WTC11 (cell line): Measurements from ENCODE around the gene SOCS2. TPM values are rescaled to one million over a fixed set of nuclear protein-coding genes. Genes with fewer than 3 reads are reported as not detected.

Experiments used
- ATAC-seq: fragments of 200-7000 bp; cut with Tn5 transposase; 2 replicates; pipeline ENCODE4 v1.10.0; 2021; ENCODE audit warnings: mild to moderate bottlenecking, moderate library complexity
- CTCF ChIA-PET: fragments of 300-600 bp; sonication (Branson Sonifier 250); formaldehyde crosslinking; loops from one replicate; lab custom pipeline; 2021; ENCODE audit warnings: antibody characterized with exemption; lab: Charles Lee
- POLR2A ChIA-PET: fragments of 350-600 bp; sonication (Branson Sonifier 250); formaldehyde crosslinking; loops from one replicate; lab custom pipeline; 2021; ENCODE audit warnings: antibody characterized with exemption; lab: Charles Lee
- DNase-seq: peaks from one replicate; pipeline ENCODE4 v3.0.0; 2021; ENCODE audit warnings: low spot score
- H3K27ac Mint-ChIP-seq: 2 replicates; pipeline ENCODE4 v1.8.0; 2021; ENCODE audit warnings: mixed read lengths
- H3K27me3 Mint-ChIP-seq: 2 replicates; pipeline ENCODE4 v1.8.0; 2021; ENCODE audit warnings: low read depth, mild to moderate bottlenecking, moderate library complexity, mixed read lengths
- H3K36me3 Mint-ChIP-seq: 2 replicates; pipeline ENCODE4 v1.8.0; 2021; ENCODE audit warnings: mixed read lengths
- H3K4me1 Mint-ChIP-seq: 2 replicates; pipeline ENCODE4 v1.8.0; 2022; ENCODE audit warnings: mixed read lengths
- H3K4me3 Mint-ChIP-seq: 2 replicates; pipeline ENCODE4 v1.8.0; 2021; ENCODE audit warnings: mild to moderate bottlenecking, moderate library complexity, mixed read lengths
- H3K9me3 Mint-ChIP-seq: 2 replicates; pipeline ENCODE4 v1.8.0; 2021; ENCODE audit warnings: mixed read lengths
- ELF4 ChIP-seq: sonication (generic); formaldehyde crosslinking; IDR thresholded peaks from 2 replicates; pipeline ENCODE4 v1.8.1; 2022; ENCODE audit warnings: low read depth, mild to moderate bottlenecking, moderate library complexity, missing genetic modification reagents
- EMX1 ChIP-seq: fragments of 250-450 bp; sonication (Bioruptor Pico); IDR thresholded peaks from 2 replicates; pipeline ENCODE4 v1.8.0; 2021; ENCODE audit warnings: mild to moderate bottlenecking
- FOXJ3 ChIP-seq: sonication (generic); formaldehyde crosslinking; IDR thresholded peaks from 2 replicates; pipeline ENCODE4 v1.9.0; 2021; ENCODE audit warnings: missing genetic modification reagents, mild to moderate bottlenecking, borderline replicate concordance
- FOXP1 ChIP-seq: sonication (generic); formaldehyde crosslinking; IDR thresholded peaks from 2 replicates; pipeline ENCODE4 v1.8.0; 2022; ENCODE audit warnings: missing genetic modification reagents, mild to moderate bottlenecking, moderate library complexity, borderline replicate concordance
- GABPB1 ChIP-seq: sonication (generic); formaldehyde crosslinking; IDR thresholded peaks from 2 replicates; pipeline ENCODE4 v1.8.1; 2023; ENCODE audit warnings: mild to moderate bottlenecking, missing genetic modification reagents
- GTF2I ChIP-seq: fragments of 250-450 bp; sonication (Bioruptor Pico); conservative IDR thresholded peaks from 2 replicates; pipeline ENCODE4 v1.4.0; 2021; ENCODE audit warnings: mild to moderate bottlenecking
- KAT7 ChIP-seq: sonication (generic); formaldehyde crosslinking; IDR thresholded peaks from 2 replicates; pipeline ENCODE4 v1.8.1; 2023; ENCODE audit warnings: missing genetic modification reagents, mild to moderate bottlenecking, borderline replicate concordance
- MYBL2 ChIP-seq: sonication (generic); formaldehyde crosslinking; IDR thresholded peaks from 2 replicates; pipeline ENCODE4 v1.8.1; 2023; ENCODE audit warnings: mild to moderate bottlenecking, moderate library complexity, missing genetic modification reagents
- NFATC4 ChIP-seq: fragments of 250-450 bp; sonication (Bioruptor Pico); IDR thresholded peaks from 2 replicates; pipeline ENCODE4 v1.9.0; 2021; ENCODE audit warnings: mild to moderate bottlenecking
- NR1H2 ChIP-seq: sonication (generic); formaldehyde crosslinking; IDR thresholded peaks from 2 replicates; pipeline ENCODE4 v1.9.0; 2021; ENCODE audit warnings: mild to moderate bottlenecking, moderate library complexity, missing genetic modification reagents
- TCF7 ChIP-seq: sonication (generic); formaldehyde crosslinking; IDR thresholded peaks from 2 replicates; pipeline ENCODE4 v1.8.0; 2022; ENCODE audit warnings: mild to moderate bottlenecking, low read depth, missing genetic modification reagents, moderate library complexity
- TEAD1 ChIP-seq: sonication (generic); formaldehyde crosslinking; IDR thresholded peaks from 2 replicates; pipeline ENCODE4 v1.8.0; 2022; ENCODE audit warnings: mild to moderate bottlenecking, missing genetic modification reagents
- ZNF263 ChIP-seq: sonication (generic); formaldehyde crosslinking; IDR thresholded peaks from 2 replicates; pipeline ENCODE4 v1.8.1; 2022; ENCODE audit warnings: low read depth, mild to moderate bottlenecking, moderate library complexity, missing genetic modification reagents
- total RNA-seq: library from RNA; stranded (reverse); gene quantifications from 3 replicates; pipeline ENCODE4 v1.2.3, GENCODE V29; 2021
- TF ChIP-seq, protein P1 (sequence below): fragments of 250-450 bp; sonication (Bioruptor Pico); IDR thresholded peaks from 2 replicates; pipeline ENCODE4 v1.9.0; 2021; ENCODE audit warnings: mild to moderate bottlenecking
- TF ChIP-seq, protein P2 (sequence below): fragments of 250-450 bp; sonication (Bioruptor Pico); IDR thresholded peaks from 2 replicates; pipeline ENCODE4 v1.9.0; 2021; ENCODE audit warnings: mild to moderate bottlenecking, borderline replicate concordance
- TF ChIP-seq, protein P3 (sequence below): sonication (generic); formaldehyde crosslinking; IDR thresholded peaks from 2 replicates; pipeline ENCODE4 v1.8.1; 2023; ENCODE audit warnings: mild to moderate bottlenecking, missing genetic modification reagents
- TF ChIP-seq, protein P4 (sequence below): sonication (generic); formaldehyde crosslinking; IDR thresholded peaks from 2 replicates; pipeline ENCODE4 v1.8.0; 2023; ENCODE audit warnings: missing genetic modification reagents
- TF ChIP-seq, protein P5 (sequence below): sonication (generic); formaldehyde crosslinking; IDR thresholded peaks from 2 replicates; pipeline ENCODE4 v1.8.1; 2022; ENCODE audit warnings: missing genetic modification reagents, borderline replicate concordance
- TF ChIP-seq, protein P6 (sequence below): sonication (generic); formaldehyde crosslinking; IDR thresholded peaks from 2 replicates; pipeline ENCODE4 v1.8.1; 2023; ENCODE audit warnings: mild to moderate bottlenecking, missing genetic modification reagents, moderate library complexity
- TF ChIP-seq, protein P7 (sequence below): sonication (generic); formaldehyde crosslinking; conservative IDR thresholded peaks from 2 replicates; pipeline ENCODE4 v1.8.1; 2022; ENCODE audit warnings: mild to moderate bottlenecking, missing genetic modification reagents
- TF ChIP-seq, protein P8 (sequence below): sonication (generic); formaldehyde crosslinking; IDR thresholded peaks from 2 replicates; pipeline ENCODE4 v1.8.0; 2022; ENCODE audit warnings: mild to moderate bottlenecking, missing genetic modification reagents
- TF ChIP-seq, protein P9 (sequence below): fragments of 250-450 bp; sonication (Bioruptor Pico); IDR thresholded peaks from 2 replicates; pipeline ENCODE4 v2.1.2; 2022; ENCODE audit warnings: mild to moderate bottlenecking, moderate library complexity

Gene SOCS2
- total RNA-seq, 1 experiment from 2014 or later = 44.4 TPM

DNA sequence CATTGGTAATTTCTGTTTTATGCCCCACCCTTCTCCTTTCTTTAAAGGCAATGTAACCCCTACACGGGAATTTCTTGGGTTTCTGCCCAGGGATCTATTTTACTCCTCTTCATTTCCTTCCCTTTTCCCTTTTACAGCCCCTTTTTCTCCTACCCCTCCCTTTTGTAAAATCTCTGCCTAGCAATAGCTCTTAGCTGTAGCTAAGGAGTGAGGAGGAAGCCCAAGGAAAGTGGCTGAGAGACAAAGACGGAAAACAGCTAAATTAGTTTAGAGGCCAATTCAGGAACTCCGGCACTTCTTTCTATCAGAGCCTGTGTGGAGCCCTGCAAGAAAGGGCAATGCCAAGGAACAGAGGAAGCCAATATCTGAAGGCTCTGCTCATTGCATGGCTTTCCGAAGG lies 40.3 kb downstream of the SOCS2 start (continued):
- TF ChIP-seq ZNF263 (CRISPR knock-in tag) = no peak
- TF ChIP-seq EMX1 (CRISPR knock-in tag) = no peak
- TF ChIP-seq GTF2I (CRISPR knock-in tag) = no peak
- TF ChIP-seq, protein P1, sequence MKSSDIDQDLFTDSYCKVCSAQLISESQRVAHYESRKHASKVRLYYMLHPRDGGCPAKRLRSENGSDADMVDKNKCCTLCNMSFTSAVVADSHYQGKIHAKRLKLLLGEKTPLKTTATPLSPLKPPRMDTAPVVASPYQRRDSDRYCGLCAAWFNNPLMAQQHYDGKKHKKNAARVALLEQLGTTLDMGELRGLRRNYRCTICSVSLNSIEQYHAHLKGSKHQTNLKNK (CRISPR knock-in tag) = no peak
- TF ChIP-seq, protein P2, sequence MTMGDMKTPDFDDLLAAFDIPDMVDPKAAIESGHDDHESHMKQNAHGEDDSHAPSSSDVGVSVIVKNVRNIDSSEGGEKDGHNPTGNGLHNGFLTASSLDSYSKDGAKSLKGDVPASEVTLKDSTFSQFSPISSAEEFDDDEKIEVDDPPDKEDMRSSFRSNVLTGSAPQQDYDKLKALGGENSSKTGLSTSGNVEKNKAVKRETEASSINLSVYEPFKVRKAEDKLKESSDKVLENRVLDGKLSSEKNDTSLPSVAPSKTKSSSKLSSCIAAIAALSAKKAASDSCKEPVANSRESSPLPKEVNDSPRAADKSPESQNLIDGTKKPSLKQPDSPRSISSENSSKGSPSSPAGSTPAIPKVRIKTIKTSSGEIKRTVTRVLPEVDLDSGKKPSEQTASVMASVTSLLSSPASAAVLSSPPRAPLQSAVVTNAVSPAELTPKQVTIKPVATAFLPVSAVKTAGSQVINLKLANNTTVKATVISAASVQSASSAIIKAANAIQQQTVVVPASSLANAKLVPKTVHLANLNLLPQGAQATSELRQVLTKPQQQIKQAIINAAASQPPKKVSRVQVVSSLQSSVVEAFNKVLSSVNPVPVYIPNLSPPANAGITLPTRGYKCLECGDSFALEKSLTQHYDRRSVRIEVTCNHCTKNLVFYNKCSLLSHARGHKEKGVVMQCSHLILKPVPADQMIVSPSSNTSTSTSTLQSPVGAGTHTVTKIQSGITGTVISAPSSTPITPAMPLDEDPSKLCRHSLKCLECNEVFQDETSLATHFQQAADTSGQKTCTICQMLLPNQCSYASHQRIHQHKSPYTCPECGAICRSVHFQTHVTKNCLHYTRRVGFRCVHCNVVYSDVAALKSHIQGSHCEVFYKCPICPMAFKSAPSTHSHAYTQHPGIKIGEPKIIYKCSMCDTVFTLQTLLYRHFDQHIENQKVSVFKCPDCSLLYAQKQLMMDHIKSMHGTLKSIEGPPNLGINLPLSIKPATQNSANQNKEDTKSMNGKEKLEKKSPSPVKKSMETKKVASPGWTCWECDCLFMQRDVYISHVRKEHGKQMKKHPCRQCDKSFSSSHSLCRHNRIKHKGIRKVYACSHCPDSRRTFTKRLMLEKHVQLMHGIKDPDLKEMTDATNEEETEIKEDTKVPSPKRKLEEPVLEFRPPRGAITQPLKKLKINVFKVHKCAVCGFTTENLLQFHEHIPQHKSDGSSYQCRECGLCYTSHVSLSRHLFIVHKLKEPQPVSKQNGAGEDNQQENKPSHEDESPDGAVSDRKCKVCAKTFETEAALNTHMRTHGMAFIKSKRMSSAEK (CRISPR knock-in tag) = no peak
- no peak for TF ChIP-seq FOXP1
- TF ChIP-seq MYBL2 = no peak
- TF ChIP-seq ELF4 (CRISPR knock-in tag) = no peak

DNA sequence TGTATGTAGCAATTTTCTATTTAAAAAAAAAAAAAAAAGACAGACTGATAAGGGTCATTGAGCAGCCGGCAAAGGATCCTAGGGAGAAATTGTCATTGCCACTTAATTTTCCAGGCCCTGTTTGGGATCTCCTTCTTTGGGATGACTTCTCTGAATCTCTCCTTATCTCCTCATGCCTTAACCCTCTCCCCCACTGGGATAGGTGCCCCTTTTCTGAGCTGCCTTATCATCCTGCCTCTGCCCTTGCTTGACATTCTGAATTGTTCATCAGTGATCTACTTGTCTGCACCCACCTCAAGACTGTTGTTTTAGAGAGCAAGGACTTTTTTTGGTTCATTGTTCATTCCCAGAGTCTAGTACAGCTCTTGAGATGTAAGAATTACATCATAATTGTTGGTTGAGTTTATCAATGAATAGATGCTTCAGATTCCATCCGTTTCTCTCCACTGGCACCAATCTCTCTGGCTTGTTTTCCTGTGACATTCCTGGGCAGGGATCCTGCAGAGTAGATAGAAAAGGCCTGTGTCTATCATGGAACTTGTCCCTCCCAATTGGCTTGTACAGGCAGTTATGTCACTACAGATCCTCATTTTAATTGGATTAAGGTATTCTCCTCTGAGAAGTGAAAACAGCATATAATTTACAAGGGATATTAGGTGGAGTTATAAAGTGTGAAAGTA lies 42.6 kb downstream of the SOCS2 start:
- H3K4me3 Mint-ChIP-seq = no peak overlapping the region
- H3K36me3 Mint-ChIP-seq = 0 out of 2 replicates have a peak, but pooled peaks cover 5% of the 10 kb centered on the region
- peaks cover 12% of the 10 kb centered on the region for H3K9me3 Mint-ChIP-seq
- H3K27me3 Mint-ChIP-seq = no peaks in the 10 kb centered on the region; the same call in 1 of the 2 replicates
- CTCF ChIA-PET = no interaction called here
- no peak overlapping the region for H3K27ac Mint-ChIP-seq
- TF ChIP-seq NFATC4 (CRISPR knock-in tag) (no peak), GABPB1 (no peak), NR1H2 (CRISPR knock-in tag) (no peak), EMX1 (CRISPR knock-in tag) (no peak), TCF7 (no peak), TEAD1 (CRISPR knock-in tag) (no peak), FOXJ3 (CRISPR knock-in tag) (no peak), KAT7 (no peak)
- TF ChIP-seq, protein P3, sequence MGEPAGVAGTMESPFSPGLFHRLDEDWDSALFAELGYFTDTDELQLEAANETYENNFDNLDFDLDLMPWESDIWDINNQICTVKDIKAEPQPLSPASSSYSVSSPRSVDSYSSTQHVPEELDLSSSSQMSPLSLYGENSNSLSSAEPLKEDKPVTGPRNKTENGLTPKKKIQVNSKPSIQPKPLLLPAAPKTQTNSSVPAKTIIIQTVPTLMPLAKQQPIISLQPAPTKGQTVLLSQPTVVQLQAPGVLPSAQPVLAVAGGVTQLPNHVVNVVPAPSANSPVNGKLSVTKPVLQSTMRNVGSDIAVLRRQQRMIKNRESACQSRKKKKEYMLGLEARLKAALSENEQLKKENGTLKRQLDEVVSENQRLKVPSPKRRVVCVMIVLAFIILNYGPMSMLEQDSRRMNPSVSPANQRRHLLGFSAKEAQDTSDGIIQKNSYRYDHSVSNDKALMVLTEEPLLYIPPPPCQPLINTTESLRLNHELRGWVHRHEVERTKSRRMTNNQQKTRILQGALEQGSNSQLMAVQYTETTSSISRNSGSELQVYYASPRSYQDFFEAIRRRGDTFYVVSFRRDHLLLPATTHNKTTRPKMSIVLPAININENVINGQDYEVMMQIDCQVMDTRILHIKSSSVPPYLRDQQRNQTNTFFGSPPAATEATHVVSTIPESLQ (CRISPR knock-in tag) = no peak
- TF ChIP-seq, protein P4, sequence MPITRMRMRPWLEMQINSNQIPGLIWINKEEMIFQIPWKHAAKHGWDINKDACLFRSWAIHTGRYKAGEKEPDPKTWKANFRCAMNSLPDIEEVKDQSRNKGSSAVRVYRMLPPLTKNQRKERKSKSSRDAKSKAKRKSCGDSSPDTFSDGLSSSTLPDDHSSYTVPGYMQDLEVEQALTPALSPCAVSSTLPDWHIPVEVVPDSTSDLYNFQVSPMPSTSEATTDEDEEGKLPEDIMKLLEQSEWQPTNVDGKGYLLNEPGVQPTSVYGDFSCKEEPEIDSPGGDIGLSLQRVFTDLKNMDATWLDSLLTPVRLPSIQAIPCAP (CRISPR knock-in tag) = no peak
- TF ChIP-seq, protein P5, sequence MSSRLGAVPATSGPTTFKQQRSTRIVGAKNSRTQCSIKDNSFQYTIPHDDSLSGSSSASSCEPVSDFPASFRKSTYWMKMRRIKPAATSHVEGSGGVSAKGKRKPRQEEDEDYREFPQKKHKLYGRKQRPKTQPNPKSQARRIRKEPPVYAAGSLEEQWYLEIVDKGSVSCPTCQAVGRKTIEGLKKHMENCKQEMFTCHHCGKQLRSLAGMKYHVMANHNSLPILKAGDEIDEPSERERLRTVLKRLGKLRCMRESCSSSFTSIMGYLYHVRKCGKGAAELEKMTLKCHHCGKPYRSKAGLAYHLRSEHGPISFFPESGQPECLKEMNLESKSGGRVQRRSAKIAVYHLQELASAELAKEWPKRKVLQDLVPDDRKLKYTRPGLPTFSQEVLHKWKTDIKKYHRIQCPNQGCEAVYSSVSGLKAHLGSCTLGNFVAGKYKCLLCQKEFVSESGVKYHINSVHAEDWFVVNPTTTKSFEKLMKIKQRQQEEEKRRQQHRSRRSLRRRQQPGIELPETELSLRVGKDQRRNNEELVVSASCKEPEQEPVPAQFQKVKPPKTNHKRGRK (CRISPR knock-in tag) = no peak
- TF ChIP-seq, protein P6, sequence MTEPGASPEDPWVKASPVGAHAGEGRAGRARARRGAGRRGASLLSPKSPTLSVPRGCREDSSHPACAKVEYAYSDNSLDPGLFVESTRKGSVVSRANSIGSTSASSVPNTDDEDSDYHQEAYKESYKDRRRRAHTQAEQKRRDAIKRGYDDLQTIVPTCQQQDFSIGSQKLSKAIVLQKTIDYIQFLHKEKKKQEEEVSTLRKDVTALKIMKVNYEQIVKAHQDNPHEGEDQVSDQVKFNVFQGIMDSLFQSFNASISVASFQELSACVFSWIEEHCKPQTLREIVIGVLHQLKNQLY (CRISPR knock-in tag) = no peak
- TF ChIP-seq, protein P7, sequence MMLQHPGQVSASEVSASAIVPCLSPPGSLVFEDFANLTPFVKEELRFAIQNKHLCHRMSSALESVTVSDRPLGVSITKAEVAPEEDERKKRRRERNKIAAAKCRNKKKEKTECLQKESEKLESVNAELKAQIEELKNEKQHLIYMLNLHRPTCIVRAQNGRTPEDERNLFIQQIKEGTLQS (CRISPR knock-in tag) = no peak
- TF ChIP-seq, protein P8, sequence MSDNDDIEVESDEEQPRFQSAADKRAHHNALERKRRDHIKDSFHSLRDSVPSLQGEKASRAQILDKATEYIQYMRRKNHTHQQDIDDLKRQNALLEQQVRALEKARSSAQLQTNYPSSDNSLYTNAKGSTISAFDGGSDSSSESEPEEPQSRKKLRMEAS (CRISPR knock-in tag) = no peak
- TF ChIP-seq, protein P9, sequence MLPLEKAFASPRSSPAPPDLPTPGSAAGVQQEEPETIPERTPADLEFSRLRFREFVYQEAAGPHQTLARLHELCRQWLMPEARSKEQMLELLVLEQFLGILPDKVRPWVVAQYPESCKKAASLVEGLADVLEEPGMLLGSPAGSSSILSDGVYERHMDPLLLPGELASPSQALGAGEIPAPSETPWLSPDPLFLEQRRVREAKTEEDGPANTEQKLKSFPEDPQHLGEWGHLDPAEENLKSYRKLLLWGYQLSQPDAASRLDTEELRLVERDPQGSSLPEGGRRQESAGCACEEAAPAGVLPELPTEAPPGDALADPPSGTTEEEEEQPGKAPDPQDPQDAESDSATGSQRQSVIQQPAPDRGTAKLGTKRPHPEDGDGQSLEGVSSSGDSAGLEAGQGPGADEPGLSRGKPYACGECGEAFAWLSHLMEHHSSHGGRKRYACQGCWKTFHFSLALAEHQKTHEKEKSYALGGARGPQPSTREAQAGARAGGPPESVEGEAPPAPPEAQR = no peak
- POLR2A ChIA-PET = no interaction called here
- no peak for DNase-seq
- H3K4me1 Mint-ChIP-seq = peaks cover 51% of the 10 kb centered on the region
- ATAC-seq = no peak
